HG02870 (cell line): Measurements from ENCODE around the gene MPP1.
"Not testable (repeated sequence)": the region's sequence is repeated elsewhere in the genome, so short reads cannot be mapped to it uniquely, and the experiment has no call there.

ENCODE experiments used
- ATAC-seq: cut with Tn5 transposase; IDR thresholded peaks from one replicate; pipeline ENCODE4 v1.9.1; 2021; ENCODE audit warnings: mild to moderate bottlenecking, moderate library complexity; ENCODE audit not compliant: unreplicated experiment

MPP1 gene

GRCh38 chrX:154804957-154805695 is at the start of gene MPP1:
TSS of gene MPP1 (minus strand) at chrX:154805485. CDS start at chrX:154805373, 112 bp downstream.
- ATAC-seq: peak; percentile 82

- no peak for ATAC-seq
Observed at GRCh38 chrX:154850957-154851611, 45.8 kb upstream of the MPP1 start.

- ATAC-seq: no peak
Observed at GRCh38 chrX:154840856-154841255, 35.6 kb upstream of the MPP1 start.

- no peak for ATAC-seq
Observed at GRCh38 chrX:154836163-154836562, 30.9 kb upstream of the MPP1 start.

GRCh38 chrX:154834562-154834961 is 29.3 kb upstream of the MPP1 start, which contains the start of gene SMIM9:
TSS of gene SMIM9 (minus strand) at chrX:154834662. CDS start at chrX:154830856, 3,806 bp downstream.
- no peak for ATAC-seq

GRCh38 chrX:154833746-154834274 is 28.5 kb upstream of the MPP1 start:
- ATAC-seq: no peak

- no peak for ATAC-seq
Observed at GRCh38 chrX:154829926-154830442, 24.7 kb upstream of the MPP1 start.

- no peak for ATAC-seq
Observed at GRCh38 chrX:154829134-154829533, 23.8 kb upstream of the MPP1 start.

GRCh38 chrX:154828016-154828408 is 22.7 kb upstream of the MPP1 start:
- ATAC-seq: no peak

- peak; percentile 81 for ATAC-seq
Observed at GRCh38 chrX:154827194-154828015, 22.1 kb upstream of the MPP1 start.

- ATAC-seq: not testable (repeated sequence)
Observed at GRCh38 chrX:154825586-154825985, 20.3 kb upstream of the MPP1 start.

GRCh38 chrX:154824638-154825037 is 19.4 kb upstream of the MPP1 start:
- no peak for ATAC-seq

- no peak for ATAC-seq
Observed at GRCh38 chrX:154822029-154822428, 16.7 kb upstream of the MPP1 start.

GRCh38 chrX:154821523-154821922 is 16.2 kb upstream of the MPP1 start:
- ATAC-seq: no peak

GRCh38 chrX:154819771-154820341 is 14.6 kb upstream of the MPP1 start:
- no peak for ATAC-seq

- no peak for ATAC-seq
Observed at GRCh38 chrX:154818916-154819770, 13.9 kb upstream of the MPP1 start.

GRCh38 chrX:154817048-154817618 is 11.8 kb upstream of the MPP1 start:
- not testable (repeated sequence) for ATAC-seq

GRCh38 chrX:154816326-154816898 is 11.1 kb upstream of the MPP1 start:
- ATAC-seq: not testable (repeated sequence)

GRCh38 chrX:154815274-154815818 is 10.1 kb upstream of the MPP1 start:
- ATAC-seq: no peak
